ELR (cell line): ENCODE data around the gene HSD17B2.

Source experiments
- DNase-seq: peaks from one replicate; pipeline ENCODE4 v3.0.0-alpha.2; 2015; ENCODE audit warnings: low read depth

The HSD17B2 gene

GRCh38 chr16:82019535-82019934 lies 15.5 kb upstream of the HSD17B2 start:
- no peak for DNase-seq

GRCh38 chr16:82020051-82020450 lies 15.0 kb upstream of the HSD17B2 start:
- no peak for DNase-seq

- no peak for DNase-seq
These were observed 11.8 kb upstream of the HSD17B2 start for GRCh38 chr16:82023206-82023605.

- no peak for DNase-seq
These were observed 10.7 kb upstream of the HSD17B2 start for GRCh38 chr16:82024316-82024715.

GRCh38 chr16:82024883-82025282 lies 10.2 kb upstream of the HSD17B2 start:
- DNase-seq, result no peak

- DNase-seq, result no peak
These were observed 7.4 kb upstream of the HSD17B2 start for GRCh38 chr16:82027629-82028064.

- peak; percentile 71 for DNase-seq
These were observed 3.7 kb upstream of the HSD17B2 start for GRCh38 chr16:82031116-82032084.

GRCh38 chr16:82033006-82033405 lies 2.0 kb upstream of the HSD17B2 start:
- no peak for DNase-seq

- no peak for DNase-seq
These were observed 1.3 kb upstream of the HSD17B2 start for GRCh38 chr16:82033683-82034300.

- DNase-seq, result no peak
These were observed 2.2 kb downstream of the HSD17B2 start for GRCh38 chr16:82037251-82037650.

- DNase-seq, result no peak
These were observed 2.6 kb downstream of the HSD17B2 start for GRCh38 chr16:82037666-82038065.

GRCh38 chr16:82040296-82040695 lies 5.2 kb downstream of the HSD17B2 start:
- DNase-seq, result no peak

- no peak for DNase-seq
These were observed 6.5 kb downstream of the HSD17B2 start for GRCh38 chr16:82041542-82041941.

GRCh38 chr16:82042144-82042543 lies 7.1 kb downstream of the HSD17B2 start:
- DNase-seq, result no peak

- DNase-seq, result no peak
These were observed 7.8 kb downstream of the HSD17B2 start for GRCh38 chr16:82042846-82043245.

- DNase-seq, result peak; percentile 55
These were observed 8.9 kb downstream of the HSD17B2 start for GRCh38 chr16:82043680-82044584.

GRCh38 chr16:82044585-82044911 lies 9.5 kb downstream of the HSD17B2 start:
- peak; percentile 7 for DNase-seq

GRCh38 chr16:82045465-82045864 lies 10.4 kb downstream of the HSD17B2 start:
- no peak for DNase-seq

- no peak for DNase-seq
These were observed 11.5 kb downstream of the HSD17B2 start for GRCh38 chr16:82046541-82046940.

- DNase-seq, result no peak
These were observed 11.9 kb downstream of the HSD17B2 start for GRCh38 chr16:82046941-82047340.

- no peak for DNase-seq
These were observed 12.3 kb downstream of the HSD17B2 start for GRCh38 chr16:82047374-82047773.

GRCh38 chr16:82047787-82048186 lies 12.7 kb downstream of the HSD17B2 start:
- no peak for DNase-seq
